H1 (cell line): ENCODE results near the gene PPM1L.

Source experiments
- EP300 ChIP-seq, 2 experiments: IDR thresholded peaks; 1 replicate in 1 of 2; 2 replicates in 1 of 2; pipeline ENCODE4 v1.6.1; 2011 to 2012; ENCODE audit warnings: low read depth in 2 of 2, low read length in 2 of 2, mild to moderate bottlenecking in 2 of 2, borderline replicate concordance in 1 of 2, inconsistent platforms in 1 of 2, moderate library complexity in 1 of 2
- EZH2 ChIP-seq: fragments of 200-600 bp; sonication (generic); IDR thresholded peaks from 2 replicates; pipeline ENCODE4 v1.7.1; 2012; ENCODE audit warnings: low read depth, mild to moderate bottlenecking, moderate library complexity, low read length, inconsistent platforms; ENCODE audit not compliant: severe bottlenecking
- HDAC2 ChIP-seq, 2 experiments: fragments of 300-600 bp in 1 of 2; sonication (generic) in 1 of 2; IDR thresholded peaks; 2 replicates each; pipeline ENCODE4 v1.6.1; 2011 to 2012; ENCODE audit warnings: low read depth in 2 of 2, low read length in 2 of 2, mild to moderate bottlenecking in 2 of 2, moderate library complexity in 2 of 2, borderline replicate concordance in 1 of 2, inconsistent platforms in 1 of 2
- JUND ChIP-seq: IDR thresholded peaks from 2 replicates; pipeline ENCODE4 v1.6.1; 2011; ENCODE audit warnings: mild to moderate bottlenecking, improper control_type of control experiment, low read length
- POLR2A ChIP-seq, 2 experiments: IDR thresholded peaks; 1 replicate in 1 of 2; 2 replicates in 1 of 2; pipeline ENCODE4 v1.6.1; 2011; ENCODE audit warnings: low read depth in 2 of 2, low read length in 2 of 2, mild to moderate bottlenecking in 2 of 2; ENCODE audit errors: control extremely low read depth in 1 of 2
- TF ChIP-seq, protein P1 (sequence below), 3 experiments: IDR thresholded peaks; 1 replicate in 2 of 3; 2 replicates in 1 of 3; pipeline versions ENCODE4 v1.5.1 to v1.6.1; 2011; ENCODE audit warnings: low read length in 3 of 3, mild to moderate bottlenecking in 3 of 3, inconsistent platforms in 2 of 3, low read depth in 1 of 3, moderate library complexity in 1 of 3; ENCODE audit not compliant: insufficient read depth in 1 of 3; ENCODE audit errors: control extremely low read depth in 1 of 3

DNA sequence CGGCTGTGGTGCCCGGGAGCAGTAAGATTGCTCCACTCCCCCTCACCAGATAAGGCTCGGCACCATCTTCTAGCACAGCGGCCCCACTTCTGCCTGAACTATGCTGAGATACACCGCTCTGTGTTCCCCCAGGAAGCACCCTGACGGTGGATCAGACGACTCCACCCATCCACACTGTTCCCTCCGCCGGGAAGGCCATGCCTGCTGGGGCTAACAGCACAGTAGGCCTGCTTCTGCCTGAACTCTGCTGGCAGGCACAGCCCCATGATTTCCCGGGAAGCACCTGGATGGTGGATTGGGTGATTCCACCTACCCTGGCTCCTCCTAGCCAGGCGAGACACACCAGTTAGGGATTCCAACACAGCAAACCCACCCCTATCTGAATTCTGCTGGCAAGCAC is 36.3 kb upstream of the PPM1L start:
- TF ChIP-seq, protein P1, sequence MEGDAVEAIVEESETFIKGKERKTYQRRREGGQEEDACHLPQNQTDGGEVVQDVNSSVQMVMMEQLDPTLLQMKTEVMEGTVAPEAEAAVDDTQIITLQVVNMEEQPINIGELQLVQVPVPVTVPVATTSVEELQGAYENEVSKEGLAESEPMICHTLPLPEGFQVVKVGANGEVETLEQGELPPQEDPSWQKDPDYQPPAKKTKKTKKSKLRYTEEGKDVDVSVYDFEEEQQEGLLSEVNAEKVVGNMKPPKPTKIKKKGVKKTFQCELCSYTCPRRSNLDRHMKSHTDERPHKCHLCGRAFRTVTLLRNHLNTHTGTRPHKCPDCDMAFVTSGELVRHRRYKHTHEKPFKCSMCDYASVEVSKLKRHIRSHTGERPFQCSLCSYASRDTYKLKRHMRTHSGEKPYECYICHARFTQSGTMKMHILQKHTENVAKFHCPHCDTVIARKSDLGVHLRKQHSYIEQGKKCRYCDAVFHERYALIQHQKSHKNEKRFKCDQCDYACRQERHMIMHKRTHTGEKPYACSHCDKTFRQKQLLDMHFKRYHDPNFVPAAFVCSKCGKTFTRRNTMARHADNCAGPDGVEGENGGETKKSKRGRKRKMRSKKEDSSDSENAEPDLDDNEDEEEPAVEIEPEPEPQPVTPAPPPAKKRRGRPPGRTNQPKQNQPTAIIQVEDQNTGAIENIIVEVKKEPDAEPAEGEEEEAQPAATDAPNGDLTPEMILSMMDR (IDR thresholded peaks at IDR 0.05; ENCODE audit: control extremely low read depth in 1 of 3, insufficient read depth in 1 of 3, low read depth in 1 of 3, low read length in 3 of 3): no peak
- no peak for TF ChIP-seq EZH2
- TF ChIP-seq POLR2A (IDR thresholded peaks at IDR 0.05; ENCODE audit: control extremely low read depth in 1 of 2, low read depth in 2 of 2, low read length in 2 of 2): no peak
- TF ChIP-seq EP300 (IDR thresholded peaks at IDR 0.05; ENCODE audit: borderline replicate concordance in 1 of 2, low read depth in 2 of 2, low read length in 2 of 2): no peak
- TF ChIP-seq JUND: no peak
- no peak for TF ChIP-seq HDAC2 (IDR thresholded peaks at IDR 0.05; ENCODE audit: borderline replicate concordance in 1 of 2, low read depth in 2 of 2, low read length in 2 of 2)
